ENCODE measurements around the gene COBL. TPM values are rescaled to one million over a fixed set of nuclear protein-coding genes. Genes with fewer than 3 reads are reported as not detected.

Gene COBL
- total RNA-seq (2014; rRNA removed; shearing (Covaris generic)) = 1.2 TPM in 2 replicates
- polyA plus RNA-seq (2015; cell fraction: cytosol; rRNA removed) = 0.28 and 0.65 TPM in 2 replicates
- polyA plus RNA-seq (2015; cell fraction: nucleus; rRNA removed) = 0.15 and 0.16 TPM in 2 replicates

- no peak for DNase-seq (ENCODE audit: low read depth)
These were observed at the start of gene COBL for GRCh38 chr7:51316666-51317581. TSS of gene COBL (minus strand) at chr7:51316809. CDS start at chr7:51316633, 176 bp downstream.

- DNase-seq (ENCODE audit: low read depth) = no peak
These were observed 49.6 kb upstream of the COBL start for GRCh38 chr7:51366172-51366728.

GRCh38 chr7:51357821-51358220, 41.2 kb upstream of the COBL start:
- no peak for DNase-seq (ENCODE audit: low read depth)

GRCh38 chr7:51356849-51357516, 40.4 kb upstream of the COBL start:
- DNase-seq (ENCODE audit: low read depth) = no peak

GRCh38 chr7:51354897-51355296, 38.3 kb upstream of the COBL start:
- DNase-seq (ENCODE audit: low read depth) = no peak

GRCh38 chr7:51354434-51354833, 37.8 kb upstream of the COBL start:
- DNase-seq (ENCODE audit: low read depth) = no peak

- DNase-seq (ENCODE audit: low read depth) = no peak
These were observed 35.8 kb upstream of the COBL start for GRCh38 chr7:51352174-51353100.

GRCh38 chr7:51351661-51352060, 35.1 kb upstream of the COBL start:
- DNase-seq (ENCODE audit: low read depth) = no peak

- DNase-seq (ENCODE audit: low read depth) = no peak
These were observed 33.9 kb upstream of the COBL start for GRCh38 chr7:51350546-51350896.

- DNase-seq (ENCODE audit: low read depth) = peak; percentile 75
These were observed 33.4 kb upstream of the COBL start for GRCh38 chr7:51349820-51350545.

- DNase-seq (ENCODE audit: low read depth) = no peak
These were observed 29.5 kb upstream of the COBL start for GRCh38 chr7:51346126-51346525.

GRCh38 chr7:51344406-51345138, 28.0 kb upstream of the COBL start:
- DNase-seq (ENCODE audit: low read depth) = no peak

- no peak for DNase-seq (ENCODE audit: low read depth)
These were observed 24.3 kb upstream of the COBL start for GRCh38 chr7:51340936-51341335.

- DNase-seq (ENCODE audit: low read depth) = no peak
These were observed 23.6 kb upstream of the COBL start for GRCh38 chr7:51340029-51340838.

- DNase-seq (ENCODE audit: low read depth) = no peak
These were observed 18.4 kb upstream of the COBL start for GRCh38 chr7:51335057-51335456.

GRCh38 chr7:51329696-51330263, 13.2 kb upstream of the COBL start:
- DNase-seq (ENCODE audit: low read depth) = no peak

GRCh38 chr7:51328351-51328801, 11.8 kb upstream of the COBL start:
- no peak for DNase-seq (ENCODE audit: low read depth)

GRCh38 chr7:51327287-51327717, 10.7 kb upstream of the COBL start:
- DNase-seq (ENCODE audit: low read depth) = no peak
